GM12878 (cell line): ENCODE data around the gene MBD3L2. TPM values are rescaled to one million over a fixed set of nuclear protein-coding genes. Genes with fewer than 3 reads are reported as not detected.

ENCODE experiments used
- ATAC-seq: fragments of 200-7000 bp; cut with Tn5 transposase; 3 replicates; pipeline ENCODE4 v1.9.1; 2020; ENCODE audit warnings: mild to moderate bottlenecking, moderate library complexity
- BruUV-seq: library from RNA; stranded (reverse); fragments of 400-500 nt; replicated peaks from 2 replicates; lab custom pipeline; 2021; lab: Mats Ljungman, UMichigan
- CTCF ChIA-PET: fragments of 300-600 bp; sonication (Branson Sonifier 250); formaldehyde crosslinking; extraction: SDS; loops from one replicate; lab custom pipeline; 2021; ENCODE audit warnings: inconsistent platforms; lab: Yijun Ruan, JAX
- POLR2A ChIA-PET: fragments of 350-600 bp; formaldehyde crosslinking; extraction: SDS; loops from one replicate; lab custom pipeline; 2021; ENCODE audit warnings: inconsistent platforms; lab: Charles Lee
- RAD21 ChIA-PET: fragments of 300-600 bp; sonication (Branson Sonifier 250); formaldehyde crosslinking; loops from one replicate; lab custom pipeline; 2023; ENCODE audit warnings: antibody characterized with exemption; ENCODE audit not compliant: unreplicated experiment; lab: Charles Lee
- SMC1A ChIA-PET: fragments of 300-600 bp; sonication (Branson Sonifier 250); formaldehyde crosslinking; loops from one replicate; lab custom pipeline; 2023; ENCODE audit not compliant: unreplicated experiment, uncharacterized antibody; lab: Charles Lee
- DNase-seq: peaks from one replicate; pipeline ENCODE4 v3.0.0-alpha.2; 2011; ENCODE audit warnings: low read depth, low spot score
- FAIRE-seq: peaks from 3 replicates; lab custom pipeline; 2011; peaks lifted over from hg19 to GRCh38; lab: Jason Lieb, UNC
- H2AFZ ChIP-seq: 2 replicates; pipeline ENCODE4 v1.6.0; 2011; ENCODE audit warnings: low read depth, low read length, control low read depth; ENCODE audit not compliant: control insufficient read depth
- H3K27ac ChIP-seq: 2 replicates; pipeline ENCODE4 v1.5.1; 2011; ENCODE audit warnings: control low read depth; ENCODE audit not compliant: control insufficient read depth, insufficient read depth
- H3K27me3 ChIP-seq, 2 experiments: replicated peaks in 1 of 2; 2 replicates each; pipeline versions ENCODE4 v1.6.0 to v1.6.1; 2011; ENCODE audit warnings: low read length in 1 of 2; ENCODE audit not compliant: control insufficient read depth in 2 of 2, insufficient read depth in 2 of 2
- H3K36me3 ChIP-seq, 2 experiments: 2 replicates each; pipeline ENCODE4 v1.5.1; 2011; ENCODE audit warnings: low read length in 1 of 2; ENCODE audit not compliant: control insufficient read depth in 2 of 2, insufficient read depth in 2 of 2
- H3K4me1 ChIP-seq: 2 replicates; pipeline ENCODE4 v1.6.1; 2011; ENCODE audit warnings: mild to moderate bottlenecking, low read length, moderate library complexity, mixed read lengths; ENCODE audit not compliant: control insufficient read depth, insufficient read depth
- H3K4me2 ChIP-seq: 2 replicates; pipeline ENCODE4 v1.6.0; 2011; ENCODE audit warnings: control low read depth; ENCODE audit not compliant: control insufficient read depth, insufficient read depth
- H3K4me3 ChIP-seq: fragments of 200-600 bp; sonication (generic); 2 replicates; pipeline ENCODE4 v1.5.1; 2016
- H3K79me2 ChIP-seq: 2 replicates; pipeline ENCODE4 v1.6.0; 2011; ENCODE audit warnings: low read length; ENCODE audit not compliant: control insufficient read depth, insufficient read depth
- H3K9ac ChIP-seq: 2 replicates; pipeline ENCODE4 v1.8.0; 2011; ENCODE audit warnings: low read length, control low read depth, mixed read lengths; ENCODE audit not compliant: control insufficient read depth, insufficient read depth
- H3K9me3 ChIP-seq: replicated peaks from 3 replicates; pipeline ENCODE4 v1.5.1; 2011; ENCODE audit warnings: mild to moderate bottlenecking, low read length; ENCODE audit not compliant: control insufficient read depth, insufficient read depth
- H4K20me1 ChIP-seq: 2 replicates; pipeline ENCODE4 v1.6.0; 2011; ENCODE audit not compliant: control insufficient read depth, insufficient read depth
- PAX5 ChIP-seq: IDR thresholded peaks from 2 replicates; pipeline ENCODE4 v1.6.1; 2011; ENCODE audit warnings: low read depth, low read length, borderline replicate concordance
- WGBS: methylation state at CpG from one replicate; pipeline ENCODE4 v1.1.6; 2016; ENCODE audit warnings: low lambda C conversion rate; ENCODE audit not compliant: insufficient replicate concordance, insufficient coverage; ENCODE audit errors: missing lambda C conversion rate; 5-methylcytosine and 5-hydroxymethylcytosine counted together
- in situ Hi-C: fragments of 300-500 bp; cut with MboI; formaldehyde crosslinking; loops from 9 replicates; pipeline ENCODE4 v1.14.3; 2018; ENCODE audit warnings: mixed read lengths
- intact Hi-C: fragments of 100-400 bp; cut with micrococcal nuclease; formaldehyde crosslinking; loops from one replicate; pipeline ENCODE4 v1.14.2; 2022; ENCODE audit not compliant: unreplicated experiment
- polyA plus RNA-seq, 11 experiments: library from polyadenylated mRNA; depleted of rRNA in 4 of 11; unstranded in 6 of 11; stranded (reverse) in 5 of 11; fragments of >200 nt; fragmentation: Nextera tagmentation in 4 of 11; fragmentation: Illumina TruSeq in 1 of 11; extraction: Ambion mirVana in 4 of 11; extraction: Trizol in 1 of 11; gene quantifications; 1 replicate in 1 of 11; 2 replicates in 10 of 11; pipeline versions ENCODE4 v1.2.1 to v1.2.3, GENCODE V29; 2011 to 2016; ENCODE audit warnings: inconsistent platforms in 2 of 11, missing spikeins in 2 of 11, low read depth in 1 of 11
- total RNA-seq, 4 experiments: library from RNA; depleted of rRNA in 3 of 4; stranded (reverse); fragments of >200 nt in 3 of 4; fragmentation: Illumina TruSeq in 1 of 4; extraction: Trizol in 1 of 4; gene quantifications; 2 replicates each; pipeline versions ENCODE4 v1.2.1 to v1.2.3, GENCODE V29; 2013 to 2021
- TF ChIP-seq, protein P1 (sequence below): IDR thresholded peaks from 2 replicates; pipeline ENCODE4 v1.6.1; 2011; ENCODE audit warnings: borderline replicate concordance, low read depth, mild to moderate bottlenecking, moderate library complexity, mixed read lengths, low read length; ENCODE audit not compliant: insufficient read depth; ENCODE audit errors: extremely low read length

MBD3L2 gene
- total and polyA plus RNA-seq, 10 of the 15 experiments (the other 5 are each of a cell fraction or from before 2014, with no cell fraction given): not detected

DNA sequence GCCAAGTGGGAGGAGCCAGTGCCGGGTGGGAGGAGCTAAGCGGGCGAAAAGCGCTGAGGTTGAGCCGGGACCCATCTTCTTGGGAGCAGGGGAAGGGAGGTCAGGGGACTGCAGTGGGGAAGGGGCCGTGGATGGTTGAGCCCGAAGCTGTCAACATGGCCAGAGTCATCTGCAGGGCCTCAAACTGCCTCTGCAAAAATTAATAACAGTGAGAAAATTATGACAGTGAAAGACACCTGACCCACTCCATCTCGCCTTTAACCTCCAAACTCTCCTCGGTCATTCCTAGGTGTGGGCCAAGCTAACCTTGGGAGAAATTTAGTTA, 50.4 kb downstream of the MBD3L2 start:
- H3K4me1 ChIP-seq: peaks cover 9% of the 10 kb centered on the region
- intact Hi-C loops: loop anchor here (2.0 kb wide), 1 partner anchor 153 kb away; no protein-coding TSS in a partner anchor
- H4K20me1 ChIP-seq: no peaks in the 10 kb centered on the region
- no peak for ATAC-seq
- peak overlapping the region; percentile 85 for H2AFZ ChIP-seq
- no peaks in the 10 kb centered on the region for H3K36me3 ChIP-seq
- TF ChIP-seq, protein P1, sequence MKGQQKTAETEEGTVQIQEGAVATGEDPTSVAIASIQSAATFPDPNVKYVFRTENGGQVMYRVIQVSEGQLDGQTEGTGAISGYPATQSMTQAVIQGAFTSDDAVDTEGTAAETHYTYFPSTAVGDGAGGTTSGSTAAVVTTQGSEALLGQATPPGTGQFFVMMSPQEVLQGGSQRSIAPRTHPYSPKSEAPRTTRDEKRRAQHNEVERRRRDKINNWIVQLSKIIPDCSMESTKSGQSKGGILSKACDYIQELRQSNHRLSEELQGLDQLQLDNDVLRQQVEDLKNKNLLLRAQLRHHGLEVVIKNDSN: no peak
- TF ChIP-seq PAX5: 0 out of 2 replicates have a peak, but pooled peaks have one; percentile 17
- no peaks in the 10 kb centered on the region for H3K27me3 ChIP-seq
- in situ Hi-C loops: no loop called here
- peak overlapping the region; percentile 81 for H3K4me2 ChIP-seq
- CTCF ChIA-PET: interaction anchor here (0.7 to 5.7 kb wide), 18 partner anchors 15 to 972 kb away, joined by 3 to 62 read pairs (median 4); partner anchors contain the start of genes ARHGEF18, TRAPPC5 and ZNF557
- no peaks in the 10 kb centered on the region for H3K79me2 ChIP-seq
- POLR2A ChIA-PET: interaction anchor here (0.5 to 2.0 kb wide), 16 partner anchors 15 to 821 kb away, joined by 3 to 14 read pairs (median 4); partner anchors contain the start of genes ARHGEF18, SNAPC2 and ZNF557
- peak overlapping the region; percentile 76 for H3K4me3 ChIP-seq
- peaks cover 4% of the 10 kb centered on the region; the same call in 2 of the 3 replicates for H3K9me3 ChIP-seq
- H3K27ac ChIP-seq: peak overlapping the region; percentile 75
- SMC1A ChIA-PET: interaction anchor here (0.6 to 1.8 kb wide), 20 partner anchors 29 to 280 kb away, joined by 3 to 9 read pairs (median 4); no protein-coding TSS in a partner anchor
- RAD21 ChIA-PET: interaction anchor here (0.6 to 2.3 kb wide), 29 partner anchors 30 to 581 kb away, joined by 3 to 21 read pairs (median 4); partner anchors contain the start of genes ARHGEF18, PET100, TRAPPC5 and XAB2
- peak overlapping the region; percentile 82 for H3K9ac ChIP-seq
- FAIRE-seq: no peak
- WGBS: 7% methylated on average over 9 of the region's 9 CpGs
- no TSS peak for BruUV-seq
- no peak for DNase-seq

Other genes with a start within 250 kb of the MBD3L2 start
- 10.2 and 11.3 TPM in 2 replicates for gene ADGRE1, start 161.7 kb upstream of the MBD3L2 start, total RNA-seq (2014; rRNA removed)
- 8.4 and 9.4 TPM in 2 replicates for gene ADGRE1, start 161.7 kb upstream of the MBD3L2 start, total RNA-seq (2014; rRNA removed; fragmentation: Illumina TruSeq; extraction: Trizol)
- 7.9 and 8.9 TPM in 2 replicates for gene ADGRE1, start 161.7 kb upstream of the MBD3L2 start, total RNA-seq (2021)
- 25.7 and 35.7 TPM in 2 replicates for gene ADGRE1, start 161.7 kb upstream of the MBD3L2 start, polyA plus RNA-seq (2011; rRNA removed)
- gene ADGRE1, start 161.7 kb upstream of the MBD3L2 start, polyA plus RNA-seq (2014; fragmentation: Illumina TruSeq; extraction: Trizol): 11.6 and 12.7 TPM in 2 replicates
- gene ADGRE1, start 161.7 kb upstream of the MBD3L2 start, polyA plus RNA-seq (2014; fragmentation: Nextera tagmentation; extraction: Ambion mirVana): 10 to 100 TPM; 14.4 to 23.7 TPM
- gene ADGRE1, start 161.7 kb upstream of the MBD3L2 start, polyA plus RNA-seq (2014; rRNA removed): 9.4 and 9.7 TPM in 2 replicates
- gene ADGRE1, start 161.7 kb upstream of the MBD3L2 start, polyA plus RNA-seq (2016; fragmentation: Nextera tagmentation; extraction: Ambion mirVana): 1 to 10 TPM; 8.6 TPM
- not detected in 2 replicates for gene MBD3L2B, start 27.9 kb upstream of the MBD3L2 start, total RNA-seq (2014; rRNA removed)
- not detected in 2 replicates for gene MBD3L2B, start 27.9 kb upstream of the MBD3L2 start, total RNA-seq (2014; rRNA removed; fragmentation: Illumina TruSeq; extraction: Trizol)
- not detected in 2 replicates for gene MBD3L2B, start 27.9 kb upstream of the MBD3L2 start, total RNA-seq (2021)
- gene MBD3L2B, start 27.9 kb upstream of the MBD3L2 start, polyA plus RNA-seq (2011; rRNA removed): 0.10 TPM in 1 of 2 replicates, not detected in the other
- gene MBD3L2B, start 27.9 kb upstream of the MBD3L2 start, polyA plus RNA-seq (2014; fragmentation: Illumina TruSeq; extraction: Trizol): not detected in 2 replicates
- gene MBD3L2B, start 27.9 kb upstream of the MBD3L2 start, polyA plus RNA-seq (2014; fragmentation: Nextera tagmentation; extraction: Ambion mirVana): not detected
- not detected in 2 replicates for gene MBD3L2B, start 27.9 kb upstream of the MBD3L2 start, polyA plus RNA-seq (2014; rRNA removed)
- gene MBD3L2B, start 27.9 kb upstream of the MBD3L2 start, polyA plus RNA-seq (2016; fragmentation: Nextera tagmentation; extraction: Ambion mirVana): not detected
- not detected in 2 replicates for gene MBD3L5, start 18.7 kb upstream of the MBD3L2 start, total RNA-seq (2014; rRNA removed)
- not detected in 2 replicates for gene MBD3L5, start 18.7 kb upstream of the MBD3L2 start, total RNA-seq (2014; rRNA removed; fragmentation: Illumina TruSeq; extraction: Trizol)
- gene MBD3L5, start 18.7 kb upstream of the MBD3L2 start, total RNA-seq (2021): not detected in 2 replicates
- gene MBD3L5, start 18.7 kb upstream of the MBD3L2 start, polyA plus RNA-seq (2011; rRNA removed): not detected in 2 replicates
- gene MBD3L5, start 18.7 kb upstream of the MBD3L2 start, polyA plus RNA-seq (2014; fragmentation: Illumina TruSeq; extraction: Trizol): not detected in 2 replicates
- not detected for gene MBD3L5, start 18.7 kb upstream of the MBD3L2 start, polyA plus RNA-seq (2014; fragmentation: Nextera tagmentation; extraction: Ambion mirVana)
- not detected in 2 replicates for gene MBD3L5, start 18.7 kb upstream of the MBD3L2 start, polyA plus RNA-seq (2014; rRNA removed)
- not detected for gene MBD3L5, start 18.7 kb upstream of the MBD3L2 start, polyA plus RNA-seq (2016; fragmentation: Nextera tagmentation; extraction: Ambion mirVana)
- not detected in 2 replicates for gene MBD3L4, start 9.1 kb upstream of the MBD3L2 start, total RNA-seq (2014; rRNA removed)
- gene MBD3L4, start 9.1 kb upstream of the MBD3L2 start, total RNA-seq (2014; rRNA removed; fragmentation: Illumina TruSeq; extraction: Trizol): not detected in 2 replicates
- not detected in 2 replicates for gene MBD3L4, start 9.1 kb upstream of the MBD3L2 start, total RNA-seq (2021)
- not detected in 2 replicates for gene MBD3L4, start 9.1 kb upstream of the MBD3L2 start, polyA plus RNA-seq (2011; rRNA removed)
- gene MBD3L4, start 9.1 kb upstream of the MBD3L2 start, polyA plus RNA-seq (2014; fragmentation: Illumina TruSeq; extraction: Trizol): not detected in 2 replicates
- not detected for gene MBD3L4, start 9.1 kb upstream of the MBD3L2 start, polyA plus RNA-seq (2014; fragmentation: Nextera tagmentation; extraction: Ambion mirVana)
- gene MBD3L4, start 9.1 kb upstream of the MBD3L2 start, polyA plus RNA-seq (2014; rRNA removed): not detected in 2 replicates
- gene MBD3L4, start 9.1 kb upstream of the MBD3L2 start, polyA plus RNA-seq (2016; fragmentation: Nextera tagmentation; extraction: Ambion mirVana): not detected
- not detected in 2 replicates for gene MBD3L3, start 9.4 kb downstream of the MBD3L2 start, total RNA-seq (2014; rRNA removed)
- gene MBD3L3, start 9.4 kb downstream of the MBD3L2 start, total RNA-seq (2014; rRNA removed; fragmentation: Illumina TruSeq; extraction: Trizol): not detected in 2 replicates
- gene MBD3L3, start 9.4 kb downstream of the MBD3L2 start, total RNA-seq (2021): not detected in 2 replicates
- not detected in 2 replicates for gene MBD3L3, start 9.4 kb downstream of the MBD3L2 start, polyA plus RNA-seq (2011; rRNA removed)
- gene MBD3L3, start 9.4 kb downstream of the MBD3L2 start, polyA plus RNA-seq (2014; fragmentation: Illumina TruSeq; extraction: Trizol): not detected in 2 replicates
- not detected for gene MBD3L3, start 9.4 kb downstream of the MBD3L2 start, polyA plus RNA-seq (2014; fragmentation: Nextera tagmentation; extraction: Ambion mirVana)
- gene MBD3L3, start 9.4 kb downstream of the MBD3L2 start, polyA plus RNA-seq (2014; rRNA removed): not detected in 2 replicates
- gene MBD3L3, start 9.4 kb downstream of the MBD3L2 start, polyA plus RNA-seq (2016; fragmentation: Nextera tagmentation; extraction: Ambion mirVana): not detected
- gene ZNF557, start 20.4 kb downstream of the MBD3L2 start, total RNA-seq (2014; rRNA removed): 11.0 and 12.4 TPM in 2 replicates
- gene ZNF557, start 20.4 kb downstream of the MBD3L2 start, total RNA-seq (2014; rRNA removed; fragmentation: Illumina TruSeq; extraction: Trizol): 10.9 and 11.4 TPM in 2 replicates
- 10.7 and 12.1 TPM in 2 replicates for gene ZNF557, start 20.4 kb downstream of the MBD3L2 start, total RNA-seq (2021)
- 10.4 and 11.8 TPM in 2 replicates for gene ZNF557, start 20.4 kb downstream of the MBD3L2 start, polyA plus RNA-seq (2011; rRNA removed)
- gene ZNF557, start 20.4 kb downstream of the MBD3L2 start, polyA plus RNA-seq (2014; fragmentation: Illumina TruSeq; extraction: Trizol): 4.8 and 5.0 TPM in 2 replicates
- gene ZNF557, start 20.4 kb downstream of the MBD3L2 start, polyA plus RNA-seq (2014; fragmentation: Nextera tagmentation; extraction: Ambion mirVana): 1 to 10 TPM; 5.0 to 5.5 TPM
- 3.8 and 3.9 TPM in 2 replicates for gene ZNF557, start 20.4 kb downstream of the MBD3L2 start, polyA plus RNA-seq (2014; rRNA removed)
- 1 to 10 TPM; 8.1 to 10.0 TPM for gene ZNF557, start 20.4 kb downstream of the MBD3L2 start, polyA plus RNA-seq (2016; fragmentation: Nextera tagmentation; extraction: Ambion mirVana)
- gene INSR, start 245.1 kb downstream of the MBD3L2 start, total RNA-seq (2014; rRNA removed): 21.1 and 24.1 TPM in 2 replicates
- gene INSR, start 245.1 kb downstream of the MBD3L2 start, total RNA-seq (2014; rRNA removed; fragmentation: Illumina TruSeq; extraction: Trizol): 14.0 and 14.8 TPM in 2 replicates
- 34.5 and 34.6 TPM in 2 replicates for gene INSR, start 245.1 kb downstream of the MBD3L2 start, total RNA-seq (2021)
- gene INSR, start 245.1 kb downstream of the MBD3L2 start, polyA plus RNA-seq (2011; rRNA removed): 17.8 and 34.9 TPM in 2 replicates
- gene INSR, start 245.1 kb downstream of the MBD3L2 start, polyA plus RNA-seq (2014; fragmentation: Illumina TruSeq; extraction: Trizol): 8.3 and 11.2 TPM in 2 replicates
- 1 to 10 TPM; 4.2 to 8.0 TPM for gene INSR, start 245.1 kb downstream of the MBD3L2 start, polyA plus RNA-seq (2014; fragmentation: Nextera tagmentation; extraction: Ambion mirVana)
- 19.9 and 20.4 TPM in 2 replicates for gene INSR, start 245.1 kb downstream of the MBD3L2 start, polyA plus RNA-seq (2014; rRNA removed)
- gene INSR, start 245.1 kb downstream of the MBD3L2 start, polyA plus RNA-seq (2016; fragmentation: Nextera tagmentation; extraction: Ambion mirVana): 10 to 100 TPM in 1 of 2 experiments, 1 to 10 TPM in 1; 9.9 to 12.4 TPM